ENCODE data around the gene TVP23C.

GRCh38 chr17:15470536-15470935, 92.7 kb downstream of the TVP23C start:
- TF ChIP-seq ZNF274 (IDR thresholded peaks at IDR 0.05; ENCODE audit: low read depth, low read length) = no peak
- TF ChIP-seq YY1 (IDR thresholded peaks at IDR 0.05; ENCODE audit: insufficient read depth, insufficient read length) = no peak
- TF ChIP-seq SUZ12 (IDR thresholded peaks at IDR 0.05; ENCODE audit: extremely low read depth, insufficient read depth, insufficient read length) = no peak

Data from NT2/D1 (cell line).